ENCODE measurements around the gene PCK2.

PCK2 gene

GRCh38 chr14:24075485-24076301 lies 18.4 kb upstream of the PCK2 start:
- no peak for DNase-seq (ENCODE audit: low read depth in 2 of 2)

- DNase-seq (ENCODE audit: low read depth in 2 of 2) = no peak
Measured at GRCh38 chr14:24076302-24076601, 17.9 kb upstream of the PCK2 start.

- DNase-seq (ENCODE audit: low read depth in 2 of 2) = no peak
Measured at GRCh38 chr14:24077086-24077485, 17.0 kb upstream of the PCK2 start.

- no peak for DNase-seq (ENCODE audit: low read depth in 2 of 2)
Measured at GRCh38 chr14:24078146-24078545, 16.0 kb upstream of the PCK2 start.

- DNase-seq (ENCODE audit: low read depth in 2 of 2) = no peak
Measured at GRCh38 chr14:24079491-24080141, 14.5 kb upstream of the PCK2 start.

- no peak for DNase-seq (ENCODE audit: low read depth in 2 of 2)
Measured at GRCh38 chr14:24080142-24080530, 14.0 kb upstream of the PCK2 start.

GRCh38 chr14:24080888-24081738 lies 13.0 kb upstream of the PCK2 start:
- DNase-seq (ENCODE audit: low read depth in 2 of 2) = peak in 1 of 2 donors; percentile 42

- DNase-seq (ENCODE audit: low read depth in 2 of 2) = no peak
Measured at GRCh38 chr14:24081739-24082211, 12.3 kb upstream of the PCK2 start.

- no peak for DNase-seq (ENCODE audit: low read depth in 2 of 2)
Measured at GRCh38 chr14:24082411-24083080, 11.6 kb upstream of the PCK2 start.

- no peak for DNase-seq (ENCODE audit: low read depth in 2 of 2)
Measured at GRCh38 chr14:24083462-24083861, 10.6 kb upstream of the PCK2 start.

GRCh38 chr14:24084440-24084839 lies 9.7 kb upstream of the PCK2 start:
- no peak for DNase-seq (ENCODE audit: low read depth in 2 of 2)

GRCh38 chr14:24085215-24085614 lies 8.9 kb upstream of the PCK2 start:
- DNase-seq (ENCODE audit: low read depth in 2 of 2) = no peak

GRCh38 chr14:24086193-24086955 lies 7.7 kb upstream of the PCK2 start:
- no peak for DNase-seq (ENCODE audit: low read depth in 2 of 2)

GRCh38 chr14:24087004-24087403 lies 7.1 kb upstream of the PCK2 start:
- no peak for DNase-seq (ENCODE audit: low read depth in 2 of 2)

- DNase-seq (ENCODE audit: low read depth in 2 of 2) = no peak
Measured at GRCh38 chr14:24088095-24088494, 6.0 kb upstream of the PCK2 start.

- no peak for DNase-seq (ENCODE audit: low read depth in 2 of 2)
Measured at GRCh38 chr14:24089890-24090289, 4.2 kb upstream of the PCK2 start.

GRCh38 chr14:24092110-24092504 lies 2.0 kb upstream of the PCK2 start:
- DNase-seq (ENCODE audit: low read depth in 2 of 2) = no peak

GRCh38 chr14:24092505-24093206 lies 1.5 kb upstream of the PCK2 start:
- DNase-seq (ENCODE audit: low read depth in 2 of 2) = no peak

GRCh38 chr14:24093207-24093900 lies 757 bp upstream of the PCK2 start:
- no peak for DNase-seq (ENCODE audit: low read depth in 2 of 2)

GRCh38 chr14:24094841-24095270 lies 745 bp downstream of the PCK2 start:
- no peak for DNase-seq (ENCODE audit: low read depth in 2 of 2)
